Esophagus squamous epithelium (tissue), 4 donors: ENCODE results near the gene TDRD10.

Experiments used
- CTCF ChIP-seq, 6 experiments: fragments of 450-650 bp in 4 of 6; fragments of 200-600 bp in 2 of 6; sonication (generic) in 2 of 6; IDR thresholded peaks; one replicate each; pipeline ENCODE4 v1.5.1; 2016 to 2019; ENCODE audit warnings: antibody characterized with exemption in 6 of 6, mild to moderate bottlenecking in 4 of 6, moderate library complexity in 4 of 6
- POLR2A ChIP-seq, 4 donors: fragments of 450-650 bp; IDR thresholded peaks; one replicate each; pipeline ENCODE4 v1.6.1; 2017; ENCODE audit warnings: antibody characterized with exemption in 4 of 4, mild to moderate bottlenecking in 4 of 4, moderate library complexity in 3 of 4

DNA sequence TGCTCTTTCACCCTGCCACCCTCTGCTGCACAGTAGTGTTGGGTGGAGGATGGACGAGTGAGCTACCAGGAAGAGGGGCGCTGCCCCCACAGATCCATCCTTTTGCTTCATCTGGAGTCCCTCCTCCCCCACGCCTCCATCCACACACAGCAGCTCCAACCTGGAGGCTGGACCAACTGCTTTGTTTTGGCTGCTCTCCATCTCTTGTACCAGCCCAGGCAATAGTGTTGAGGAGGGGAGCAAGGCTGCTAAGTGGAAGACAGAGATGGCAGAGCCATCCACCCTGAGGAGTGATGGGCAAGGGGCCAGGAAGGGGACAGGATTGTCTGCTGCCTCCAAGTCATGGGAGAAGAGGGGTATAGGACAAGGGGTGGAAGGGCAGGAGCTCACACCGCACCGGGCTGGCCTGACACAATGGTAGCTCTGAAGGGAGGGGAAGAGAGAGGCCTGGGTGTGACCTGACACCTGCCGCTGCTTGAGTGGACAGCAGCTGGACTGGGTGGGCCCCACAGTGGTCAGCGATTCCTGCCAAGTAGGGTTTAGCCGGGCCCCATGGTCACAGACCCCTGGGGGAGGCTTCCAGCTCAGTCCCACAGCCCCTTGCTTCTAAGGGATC is 74.0 kb downstream of the TDRD10 start:
- no peak for TF ChIP-seq CTCF (IDR thresholded peaks at IDR 0.05)
- TF ChIP-seq POLR2A (IDR thresholded peaks at IDR 0.05) = no peak
